COR-L47 (cell line): ENCODE data around the gene INO80B.

Experiments
- DNase-seq: peaks from one replicate; lab custom pipeline; 2025; lab: John Stamatoyannopoulos, UW

The INO80B gene

GRCh38 chr2:74502147-74502719, 47.3 kb downstream of the INO80B start:
- no peak for DNase-seq

DNA sequence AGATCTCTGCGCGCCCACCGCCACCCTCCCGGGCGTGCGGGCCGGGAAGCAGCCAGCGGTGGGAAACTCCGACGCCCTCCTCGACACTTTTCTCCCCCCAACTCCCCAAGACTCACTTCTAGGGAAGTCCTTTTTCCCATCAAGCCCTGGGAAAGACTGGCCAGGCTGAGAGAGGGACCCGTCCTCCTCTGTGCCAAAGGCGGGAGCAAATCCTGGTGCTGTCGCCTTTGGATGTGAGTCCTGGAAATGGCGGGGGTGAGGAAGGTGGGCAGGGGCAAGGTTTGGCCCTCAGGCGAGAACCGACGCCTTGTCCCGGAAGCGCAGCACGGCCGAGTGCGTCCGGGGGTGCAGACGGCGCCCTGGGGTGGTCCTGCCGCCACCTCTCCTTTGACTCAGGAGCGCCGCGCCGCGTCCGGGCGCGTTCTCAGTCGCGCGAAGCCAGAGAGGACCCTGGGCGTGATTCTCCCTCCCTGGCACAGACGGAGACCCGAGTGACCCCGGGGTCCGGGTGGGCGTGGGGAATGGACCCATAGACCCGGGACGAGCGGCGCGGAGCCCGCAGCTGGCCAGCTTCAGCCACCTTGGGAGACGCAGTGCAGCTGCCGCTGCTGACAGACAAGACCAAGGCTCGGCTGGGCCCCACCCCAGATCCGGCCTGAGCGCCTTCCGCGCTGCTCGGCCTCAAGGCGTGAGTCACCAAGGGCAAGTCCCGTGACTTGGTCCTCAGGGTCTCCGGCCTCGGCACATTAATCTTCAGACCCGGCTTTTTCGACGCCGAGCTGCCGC, 48.0 kb downstream of the INO80B start:
- no peak for DNase-seq

DNA sequence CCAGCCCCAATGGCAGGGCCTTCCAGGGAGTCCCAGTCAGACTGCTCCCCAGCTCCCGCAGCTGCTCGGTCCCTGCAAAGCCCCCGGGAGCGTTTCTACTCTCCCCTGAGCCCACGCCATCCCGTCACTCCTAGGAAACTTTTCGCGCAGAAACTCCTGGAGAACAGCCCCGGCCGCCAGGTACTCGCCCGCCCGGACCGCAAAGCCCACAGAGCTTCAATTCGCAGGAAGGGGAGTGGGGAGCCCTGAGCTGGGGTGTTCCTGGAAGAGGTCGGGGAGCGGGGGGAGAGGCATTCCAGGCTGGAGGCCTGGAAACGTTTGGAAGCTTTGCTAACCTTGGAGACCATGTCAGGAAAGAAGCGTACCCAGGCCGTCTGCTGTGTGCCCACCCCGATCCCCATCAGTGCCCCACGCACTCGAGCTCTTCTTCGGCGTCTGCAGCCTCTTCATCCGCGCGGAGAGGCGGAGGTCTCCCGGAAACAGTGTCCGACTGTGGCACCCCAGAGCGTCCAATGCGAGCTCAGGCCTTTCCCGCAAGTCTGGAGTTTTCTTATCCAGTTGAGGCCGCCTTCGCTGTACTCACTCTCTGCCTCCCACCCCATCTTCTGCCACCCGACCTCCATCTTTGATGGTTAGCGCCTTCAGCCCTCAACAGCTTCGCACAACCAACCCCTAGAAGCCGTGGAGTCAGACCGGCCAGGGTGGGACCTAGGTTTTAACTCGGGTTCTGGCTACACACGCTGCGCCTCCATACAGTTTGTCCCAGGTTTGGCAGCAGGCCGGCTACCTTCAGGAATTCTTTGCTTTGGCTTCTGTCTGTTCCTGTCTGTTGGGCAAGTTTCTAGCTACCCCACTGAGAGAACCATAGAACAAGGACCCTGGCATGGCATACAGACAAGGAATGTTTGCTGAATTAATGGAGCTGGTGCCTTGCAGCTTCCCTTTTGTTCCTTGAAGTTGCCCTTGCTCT, 48.9 kb downstream of the INO80B start:
- no peak for DNase-seq

GRCh38 chr2:74504591-74504990, 49.7 kb downstream of the INO80B start:
- no peak for DNase-seq

- DNase-seq: no peak
Observed at GRCh38 chr2:74505448-74506246, 50.8 kb downstream of the INO80B start.

GRCh38 chr2:74507145-74507925, 52.4 kb downstream of the INO80B start, which contains the start of gene PCGF1:
Gene PCGF1, minus strand, starts transcription at chr2:74507695. Its CDS starts 27 bp downstream, at chr2:74507668.
- peak; percentile 99 for DNase-seq
